Stimulated activated CD8-positive, alpha-beta memory T cell treated with anti-CD3 and anti-CD28 coated beads, Interleukin-15, amount 100 ng/mL, for 1 hour (primary cell): Measurements from ENCODE around the gene ELFN2.

Source experiments
- DNase-seq: peaks from one replicate; pipeline ENCODE4 v3.0.0-alpha.2; 2020; ENCODE audit warnings: low read depth

Gene ELFN2

DNA sequence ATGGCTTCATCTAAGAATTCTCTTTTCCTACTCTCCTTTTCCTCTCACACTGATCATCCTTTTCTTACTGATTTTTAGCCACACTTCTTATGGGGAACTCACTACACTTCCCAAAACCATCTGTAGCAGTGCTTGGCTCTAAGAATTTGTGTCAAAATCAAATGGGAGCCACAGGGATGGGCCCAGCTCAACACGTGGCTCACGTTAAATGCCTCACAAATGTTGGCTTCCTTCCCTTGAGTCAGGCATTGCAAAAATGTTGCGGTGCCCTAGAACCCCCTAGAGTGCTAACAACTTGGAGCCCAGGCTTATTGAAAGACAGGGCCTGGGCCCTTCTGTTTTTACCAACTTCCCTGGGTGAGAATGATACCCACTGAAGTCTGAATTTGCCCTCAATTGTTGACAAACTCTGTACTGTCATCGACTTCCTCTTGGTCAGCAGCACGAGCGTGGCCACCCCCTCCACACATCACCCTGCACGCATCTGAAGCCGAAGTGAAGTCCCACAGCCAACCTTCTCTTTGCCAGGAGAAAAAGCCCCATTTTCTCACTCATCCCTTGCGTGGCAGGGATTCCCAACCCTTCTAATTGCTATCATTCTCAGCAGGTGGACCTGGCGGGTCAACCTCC is 69.7 kb downstream of the ELFN2 start:
- no peak for DNase-seq

DNA sequence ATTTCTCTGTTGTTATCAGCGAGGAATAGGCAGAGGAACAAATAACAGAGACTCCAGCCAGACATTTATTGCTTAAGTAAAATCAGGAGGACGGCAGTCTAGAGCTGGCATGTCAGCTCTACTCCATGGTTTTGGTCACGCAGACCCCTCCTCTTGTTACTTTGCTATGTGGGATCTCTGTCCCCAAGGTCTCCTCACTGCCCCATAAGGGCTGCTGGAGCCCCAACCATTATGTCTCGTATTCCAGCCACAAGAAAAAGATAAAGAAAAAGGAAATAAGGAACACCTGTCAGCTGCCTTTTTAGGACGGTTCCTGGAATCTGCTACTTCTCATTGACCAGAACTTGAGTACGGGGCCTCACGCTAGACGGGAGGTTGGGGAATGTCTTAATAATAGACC is 70.4 kb downstream of the ELFN2 start:
- no peak for DNase-seq

DNA sequence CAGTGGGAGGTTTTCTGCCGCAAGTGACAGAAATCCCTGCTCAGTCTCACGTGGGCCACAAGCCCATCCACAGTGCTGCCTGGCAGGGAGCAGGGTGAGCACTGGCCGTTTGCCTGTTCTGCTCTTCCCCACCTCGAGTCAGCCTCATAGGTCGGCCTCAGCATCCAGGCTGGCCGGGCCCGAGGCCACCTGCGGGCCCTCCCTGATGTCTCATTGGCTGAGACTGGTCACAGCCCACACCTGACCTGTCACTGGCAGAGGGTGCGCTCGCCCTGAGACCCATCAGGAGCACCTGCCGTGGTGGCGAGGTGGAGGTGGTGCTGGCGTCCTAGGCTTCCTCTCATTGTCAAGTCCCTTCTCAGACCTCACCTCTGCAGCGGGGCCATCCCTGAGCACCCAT is 72.1 kb downstream of the ELFN2 start:
- no peak for DNase-seq

DNA sequence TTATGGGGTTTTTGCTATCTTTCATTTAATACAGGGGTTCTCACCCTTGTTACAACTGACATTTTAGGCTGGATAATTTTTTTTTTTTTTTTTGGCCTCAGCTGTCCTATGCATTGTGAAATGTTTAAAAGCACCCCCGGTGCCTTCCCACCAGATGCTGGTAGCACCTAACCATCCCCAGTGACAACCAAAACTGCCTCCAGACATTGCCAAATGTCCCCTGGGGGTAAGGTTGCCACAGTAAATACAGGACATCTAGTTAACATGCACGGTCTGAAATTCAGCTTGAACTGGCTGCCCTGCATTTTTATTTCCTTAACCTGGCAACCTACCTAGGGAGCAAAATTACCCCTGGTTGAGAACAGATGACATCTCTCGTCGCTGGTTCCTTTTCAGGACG is 72.6 kb downstream of the ELFN2 start:
- no peak for DNase-seq

DNA sequence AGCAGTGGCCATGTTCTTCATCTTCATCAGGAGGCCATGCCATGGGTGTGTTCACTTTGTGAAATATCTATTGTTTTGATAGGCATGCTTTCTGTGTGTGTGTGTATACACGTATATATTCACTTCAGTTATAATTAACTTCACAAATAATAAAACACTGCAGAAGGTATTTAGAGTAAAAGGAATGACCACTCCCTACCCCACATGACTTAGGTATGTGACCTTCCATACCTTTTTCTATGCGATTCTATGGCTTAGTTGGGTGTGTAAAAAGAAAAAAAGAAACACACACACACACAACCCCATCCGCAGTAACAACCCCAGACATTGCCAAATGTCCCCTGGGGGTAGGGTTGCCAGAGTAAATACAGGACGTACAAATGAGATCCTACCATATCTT is 73.0 kb downstream of the ELFN2 start:
- DNase-seq = no peak

DNA sequence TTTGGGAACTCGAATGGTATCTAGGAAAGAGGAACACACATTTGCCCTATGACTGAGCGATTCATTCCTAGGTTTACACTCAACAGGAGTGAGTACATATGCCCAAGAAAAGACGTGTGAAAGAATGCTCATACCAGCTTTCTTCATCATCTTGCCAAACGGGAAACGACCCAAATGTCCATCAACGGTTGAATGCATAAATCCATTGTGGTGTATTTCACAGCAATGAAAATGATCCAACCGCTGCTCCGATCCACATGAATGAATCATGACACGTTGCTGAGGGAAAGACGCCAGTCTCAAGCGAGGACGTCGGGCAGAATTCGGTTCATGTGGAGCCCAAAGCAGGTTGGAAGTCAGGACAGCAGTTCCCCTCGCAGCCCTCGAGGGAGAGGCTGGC is 73.4 kb downstream of the ELFN2 start:
- DNase-seq = no peak

DNA sequence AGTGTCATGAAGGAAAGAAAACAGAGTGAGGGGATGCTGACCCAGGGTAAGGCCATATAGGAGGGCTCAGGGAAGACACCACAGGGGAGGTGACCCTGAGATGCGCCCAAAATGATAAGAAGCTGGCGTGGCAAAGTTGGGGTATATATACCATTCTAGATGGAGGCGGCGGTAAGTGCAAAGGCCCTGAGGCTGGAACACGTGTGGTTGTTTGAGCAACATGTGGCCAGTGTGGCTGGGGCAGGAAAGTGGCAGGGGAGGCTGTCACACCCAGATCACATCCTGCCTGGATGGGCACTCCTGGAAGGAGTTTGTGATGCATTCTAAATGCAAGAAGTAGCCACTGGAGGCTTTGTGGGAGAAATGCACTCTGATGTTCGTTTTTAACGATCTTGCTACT is 74.8 kb downstream of the ELFN2 start:
- DNase-seq = no peak

DNA sequence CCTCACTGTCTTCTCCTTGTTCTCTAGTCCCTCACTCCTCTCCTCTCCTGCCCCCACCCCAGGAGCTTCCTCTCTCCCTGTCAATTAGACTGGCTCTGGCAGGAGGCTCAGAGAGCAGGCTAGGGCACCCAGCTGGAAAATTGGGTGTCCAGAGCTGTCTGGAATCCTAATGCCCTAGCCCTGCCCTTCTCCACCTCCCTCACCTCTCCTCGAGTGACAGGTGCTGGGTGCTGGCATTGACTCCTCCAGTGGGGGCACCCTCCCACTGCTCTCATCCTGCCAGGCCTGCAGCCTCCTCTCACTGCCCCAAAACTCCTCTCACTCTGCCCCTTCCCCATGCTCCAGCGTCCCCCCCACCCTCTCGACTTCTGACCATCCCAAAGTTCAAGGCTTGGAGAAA is 76.0 kb downstream of the ELFN2 start:
- DNase-seq = no peak

DNA sequence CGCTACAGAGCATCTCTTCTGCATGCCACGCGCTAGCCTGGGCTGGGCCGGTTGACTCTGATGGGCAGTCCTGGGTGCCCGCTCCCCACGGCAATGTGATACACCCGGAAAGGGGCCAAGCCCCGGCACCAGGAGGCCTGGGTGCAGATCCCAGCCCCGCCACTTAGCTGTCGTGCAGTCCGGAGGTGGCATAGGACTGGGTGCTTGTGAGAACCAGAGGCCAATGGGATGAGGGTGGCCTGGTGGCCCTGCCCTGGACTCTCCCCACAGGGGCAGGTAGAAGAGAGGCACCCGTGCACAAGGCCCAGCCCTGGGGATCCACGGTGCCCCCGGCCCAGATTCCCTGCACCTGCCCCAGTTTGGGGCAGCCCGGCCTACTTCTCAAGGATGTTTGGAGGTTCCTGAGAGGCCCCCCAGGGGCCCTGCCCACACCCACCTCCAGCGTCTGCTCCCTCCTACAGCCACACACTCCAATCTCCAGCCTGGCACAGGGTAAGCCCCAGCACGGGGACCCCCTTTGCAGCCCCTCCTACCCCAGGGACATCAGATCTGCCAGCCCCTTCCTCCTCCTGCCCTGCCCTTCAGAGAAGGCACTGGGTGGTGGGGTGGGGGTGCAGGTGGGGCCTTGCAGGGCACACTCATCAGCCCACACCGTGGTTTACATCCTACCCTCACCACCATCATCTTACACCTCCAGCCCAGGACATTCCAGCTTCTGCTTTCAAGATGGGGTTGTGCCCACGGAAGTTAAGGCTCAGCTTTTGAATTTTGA is 78.0 kb downstream of the ELFN2 start:
- DNase-seq = no peak

DNA sequence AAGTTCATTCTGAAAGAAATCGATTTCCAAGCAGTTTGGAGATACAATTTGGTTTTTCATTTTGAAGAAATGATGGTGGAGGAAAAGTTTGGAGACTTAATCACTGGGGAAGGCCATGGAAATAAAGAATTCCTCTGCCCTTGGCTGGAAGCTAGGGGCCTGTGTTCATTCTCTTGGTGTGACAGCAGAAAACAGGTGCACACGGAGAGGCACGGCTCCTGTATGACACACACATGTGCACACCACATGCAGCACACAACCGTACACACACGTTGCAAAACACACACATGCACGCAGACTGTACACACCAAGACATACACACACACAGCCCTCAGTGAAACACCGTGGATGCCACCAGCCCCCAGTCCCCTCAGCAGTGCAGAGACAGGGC is 80.8 kb downstream of the ELFN2 start:
- no peak for DNase-seq

DNA sequence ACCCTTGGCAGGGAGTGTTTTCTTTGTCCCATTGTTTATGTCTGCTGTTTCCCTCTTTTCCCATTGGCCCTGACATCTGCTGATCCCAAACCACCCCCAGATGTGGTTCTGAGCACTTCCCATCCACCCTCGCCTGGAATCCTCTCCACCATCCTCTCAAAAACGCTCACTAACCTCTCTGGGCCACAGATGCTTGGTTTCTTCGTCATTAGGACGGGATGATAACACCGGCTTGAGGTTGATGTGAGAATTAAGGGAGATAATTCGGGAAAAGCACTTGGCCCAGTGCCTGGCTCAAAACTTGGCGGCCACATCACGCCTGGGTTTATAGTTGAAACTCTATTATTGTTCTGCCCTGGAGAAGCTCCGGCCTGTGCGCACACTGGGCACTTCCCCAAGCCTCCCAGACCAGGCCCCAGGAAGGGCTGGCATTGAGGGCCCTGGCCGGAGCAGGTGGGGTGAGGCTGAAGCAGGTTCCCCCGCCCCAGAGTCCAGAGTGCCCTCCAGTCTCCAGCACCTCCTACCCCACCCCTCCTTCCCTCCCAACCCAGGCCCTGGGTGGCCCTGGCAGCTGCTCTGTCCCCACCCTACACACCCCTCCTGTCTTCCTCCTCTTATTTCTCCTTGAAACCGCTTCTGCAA is 81.3 kb downstream of the ELFN2 start:
- no peak for DNase-seq

DNA sequence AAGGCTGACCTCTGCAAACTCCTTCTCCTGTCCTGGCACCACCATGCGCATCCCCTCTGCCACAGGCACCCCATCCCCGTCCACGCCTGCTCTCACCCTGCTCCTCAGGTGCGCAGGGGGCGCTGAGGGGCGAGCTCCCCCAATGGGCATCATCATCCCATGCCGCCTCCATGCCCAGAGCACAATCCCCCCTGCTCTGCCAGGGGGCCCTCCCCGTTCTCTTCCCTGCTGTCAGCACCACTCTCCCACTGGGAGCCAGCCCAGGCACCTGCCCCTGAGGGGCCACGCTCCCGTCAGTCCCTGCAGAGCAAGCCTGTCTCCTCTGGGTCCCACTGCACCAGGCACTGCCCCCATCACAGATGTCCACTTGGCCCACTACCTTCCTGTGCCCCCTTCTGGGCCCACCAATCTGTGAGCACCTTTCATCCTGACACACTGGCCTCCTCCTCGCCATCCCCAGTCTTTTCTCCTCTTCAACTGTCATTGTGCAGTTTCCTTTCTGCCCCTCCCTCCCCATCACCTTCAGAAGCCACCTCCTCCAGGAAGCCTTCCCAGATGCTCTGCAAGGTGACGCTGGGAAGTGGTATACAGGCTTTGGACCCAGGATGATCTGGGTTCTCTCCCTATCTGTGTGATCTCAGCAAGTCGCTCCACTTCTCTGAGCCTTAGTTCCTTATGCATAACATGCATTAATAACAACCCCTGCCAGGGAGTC is 82.4 kb downstream of the ELFN2 start:
- DNase-seq = no peak

DNA sequence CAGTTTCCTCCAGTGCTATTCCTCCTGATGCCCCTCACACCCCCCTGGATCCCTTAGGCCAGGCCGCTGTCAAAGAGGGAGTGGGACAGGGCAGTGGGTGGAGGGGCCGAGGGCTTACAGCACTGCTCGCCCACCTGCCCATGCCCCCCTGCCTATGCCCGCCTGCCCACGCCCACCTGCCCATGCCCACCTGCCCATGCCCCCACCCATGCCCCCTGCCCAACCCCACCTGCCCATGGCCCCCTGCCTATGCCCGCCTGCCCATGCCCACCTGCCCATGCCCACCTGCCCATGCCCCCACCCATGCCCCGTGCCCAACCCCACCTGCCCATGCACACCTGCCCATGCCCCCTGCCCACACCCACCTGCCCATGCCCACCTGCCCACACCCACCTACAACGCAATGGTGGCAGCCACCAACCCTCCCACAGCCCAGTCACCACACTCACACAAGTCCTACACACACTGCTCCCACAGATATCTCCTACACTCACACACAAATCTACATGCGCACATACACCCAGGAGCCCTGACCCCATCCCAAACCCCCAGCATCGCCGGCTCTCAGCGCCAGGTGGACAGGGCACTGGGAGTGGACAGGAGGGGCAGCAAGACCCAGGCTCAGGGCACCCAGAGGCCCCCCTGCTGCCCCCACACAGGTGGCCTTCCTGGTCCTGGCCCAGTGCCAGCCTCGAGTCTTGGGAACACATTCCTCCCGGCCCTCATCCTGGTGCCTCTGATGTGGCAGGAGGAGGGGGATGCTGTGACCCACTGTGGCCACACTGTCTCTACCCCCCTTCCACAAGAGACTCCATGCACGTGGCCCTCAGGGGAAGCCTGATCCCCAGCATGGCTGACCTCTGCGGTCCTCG is 83.2 kb downstream of the ELFN2 start:
- no peak for DNase-seq

DNA sequence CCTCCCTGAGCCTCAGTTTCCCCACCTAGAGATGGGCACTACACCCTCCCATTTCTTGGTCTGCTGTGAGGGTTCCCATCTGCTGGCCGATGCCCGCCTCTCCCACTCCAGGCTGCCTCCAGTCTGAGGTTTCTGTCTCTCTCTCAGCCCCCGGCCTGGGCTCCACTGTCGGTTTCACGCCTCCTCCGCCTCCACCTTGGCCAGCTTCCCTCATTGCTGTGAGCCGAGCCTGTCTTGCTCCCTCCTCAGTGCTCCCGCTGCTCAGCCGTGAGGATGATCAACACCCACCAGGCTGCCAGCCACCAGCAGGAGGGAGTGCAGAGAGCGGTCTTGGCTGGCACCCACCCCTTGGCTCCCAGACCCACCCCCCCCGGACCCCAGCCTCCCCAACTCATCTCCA is 83.9 kb downstream of the ELFN2 start:
- no peak for DNase-seq

DNA sequence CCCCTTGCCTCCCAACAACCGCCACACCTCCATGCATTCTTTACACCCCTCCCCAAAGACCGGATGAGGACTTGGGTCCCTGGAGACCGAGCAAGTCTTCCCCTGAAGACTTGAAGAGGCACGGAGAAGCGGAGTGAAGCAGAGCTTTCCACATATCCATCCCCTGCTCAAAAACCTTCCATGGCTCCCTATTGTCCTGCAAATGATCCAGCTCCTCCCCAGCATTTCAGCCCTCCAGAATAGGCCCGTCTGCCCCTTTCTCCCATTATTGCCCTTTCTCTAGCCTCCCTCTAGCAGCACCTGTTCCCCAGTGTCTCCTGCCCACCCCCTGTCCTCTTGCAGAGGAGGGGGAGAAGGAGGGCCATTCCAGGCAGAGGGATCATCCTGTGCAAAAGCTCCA is 85.2 kb downstream of the ELFN2 start:
- DNase-seq = no peak

DNA sequence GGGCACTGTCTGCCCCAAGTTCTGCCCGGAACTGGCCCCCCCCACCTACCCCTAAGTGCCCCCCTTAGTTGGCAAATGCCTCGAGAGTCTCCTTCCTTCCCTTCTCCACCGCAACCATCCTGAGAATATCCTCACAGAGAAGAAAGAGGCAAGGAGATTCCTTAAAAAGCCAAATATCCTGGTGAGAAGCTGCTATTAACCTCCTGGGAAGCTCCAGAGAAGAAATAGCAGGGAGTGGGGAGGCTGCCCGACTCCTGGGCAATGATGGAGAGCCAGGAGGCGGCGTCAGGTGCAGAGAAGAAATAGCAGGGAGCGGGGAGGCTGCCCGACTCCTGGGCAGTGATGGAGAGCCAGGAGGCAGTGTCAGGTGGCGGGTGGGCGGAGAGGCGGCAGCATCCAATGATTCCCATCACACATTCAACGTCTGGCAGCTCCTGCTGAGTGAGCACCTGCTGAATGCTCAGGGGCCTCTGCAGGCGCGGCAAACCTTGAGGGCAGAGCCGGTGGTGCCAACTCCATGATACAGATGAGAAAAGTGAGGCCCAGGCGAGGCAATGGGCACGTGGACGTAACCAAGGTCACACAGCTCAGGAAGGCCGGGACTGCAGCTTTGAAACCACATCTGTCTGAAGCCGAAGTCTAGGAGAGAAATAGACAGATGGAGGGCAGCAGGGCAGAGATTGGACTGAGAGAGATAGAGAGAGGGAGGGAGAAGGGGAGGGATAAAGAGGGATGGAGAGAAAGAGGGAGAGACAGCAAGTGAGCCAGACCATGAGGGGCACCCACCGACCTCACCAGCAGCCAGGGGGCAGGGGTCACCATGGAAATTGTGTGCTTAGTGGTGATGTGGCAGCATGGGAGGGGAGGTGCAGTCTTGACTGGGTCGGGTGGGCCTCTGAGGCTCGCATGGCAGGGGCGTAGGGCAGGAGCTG is 86.7 kb downstream of the ELFN2 start:
- DNase-seq = no peak

DNA sequence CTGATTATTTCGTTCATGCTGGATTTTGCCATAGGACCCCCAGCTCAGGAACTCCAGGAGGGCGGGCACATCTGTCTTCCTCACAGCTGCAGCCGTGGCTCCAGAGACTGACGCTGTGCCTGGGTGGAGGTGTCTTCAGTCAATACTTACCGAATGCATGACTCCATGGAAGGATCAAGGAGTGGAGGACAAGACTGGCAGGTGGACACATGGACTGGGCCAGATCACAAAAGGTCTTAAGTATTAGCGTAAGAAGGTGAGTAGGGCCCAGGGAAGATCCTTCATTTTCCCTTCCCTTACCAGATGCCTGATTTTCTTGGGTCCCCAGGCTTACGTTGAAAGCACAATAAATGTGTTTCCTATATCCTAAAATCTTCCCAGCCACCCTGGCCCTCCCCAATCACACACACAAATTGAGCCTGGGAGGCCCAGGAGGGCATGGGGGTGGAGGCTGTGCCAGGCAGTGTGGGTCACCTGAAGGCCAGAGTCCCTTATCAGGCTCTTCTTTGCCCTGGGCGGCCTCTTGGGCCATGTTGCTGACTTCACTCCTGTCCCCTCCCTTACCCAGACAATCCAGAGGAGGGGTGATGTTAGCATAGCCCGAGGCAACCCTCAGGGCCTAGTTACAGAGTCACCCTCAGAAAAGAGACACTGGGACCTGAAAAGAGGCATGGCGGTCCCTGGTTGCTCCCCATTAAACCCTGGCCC is 88.6 kb downstream of the ELFN2 start:
- DNase-seq = no peak

DNA sequence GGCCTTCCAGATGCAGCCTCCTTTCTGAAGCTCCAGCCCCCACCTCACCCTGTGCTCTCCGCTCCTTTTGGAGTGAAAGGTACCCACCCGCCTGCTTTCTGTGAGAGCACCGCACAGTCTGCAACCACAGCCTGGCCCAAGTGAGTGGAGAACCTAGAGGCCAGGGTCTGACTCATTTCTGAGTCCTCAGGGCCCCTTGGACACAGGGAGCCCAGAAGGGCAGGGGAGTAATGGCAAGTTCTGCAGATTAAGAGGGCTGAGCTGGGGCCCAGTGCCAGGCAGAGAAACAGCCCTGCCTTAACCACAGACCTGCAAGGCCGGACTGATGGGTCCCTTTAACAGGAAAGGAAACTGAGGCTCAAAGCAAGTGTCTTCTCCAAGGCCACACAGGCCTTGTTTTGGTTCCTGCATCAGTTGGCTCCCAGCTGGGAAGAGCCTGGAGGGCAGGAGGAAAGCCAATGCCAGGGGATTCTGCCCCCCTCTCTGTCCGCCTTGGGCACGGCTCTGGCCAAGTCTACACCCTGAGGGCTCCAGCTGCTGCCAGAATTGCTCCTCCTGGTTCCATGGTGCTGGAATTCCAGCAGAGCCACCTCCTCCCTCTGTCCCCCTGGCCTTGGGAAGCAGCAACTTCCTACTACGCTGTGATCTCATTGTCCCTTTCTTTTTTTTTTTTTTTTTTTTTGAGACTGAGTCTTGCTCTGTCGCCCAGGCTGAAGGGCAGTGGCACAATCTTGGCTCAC is 89.9 kb downstream of the ELFN2 start:
- DNase-seq = no peak

DNA sequence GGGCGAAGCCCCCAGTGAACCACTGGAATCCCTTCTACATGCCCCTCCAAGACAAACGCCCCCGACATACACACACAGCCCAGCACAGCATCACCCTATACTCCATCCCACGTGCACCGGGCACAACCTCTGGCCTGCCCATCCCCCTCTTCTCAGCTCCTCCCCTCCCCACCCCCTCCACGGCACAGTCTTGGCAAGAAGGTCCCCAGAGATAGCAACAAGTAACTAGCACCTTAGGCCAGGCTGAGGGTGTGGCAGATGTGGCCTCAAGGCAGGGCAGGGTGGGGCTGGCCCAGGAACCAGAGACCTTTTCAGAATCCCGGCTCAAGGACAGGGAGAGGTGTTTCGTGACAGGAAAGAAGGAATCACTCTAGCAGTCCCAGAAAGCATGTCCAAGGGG is 90.7 kb downstream of the ELFN2 start:
- DNase-seq = no peak
